HG03175 (cell line): ENCODE data around the gene CWC27.
A peak's percentile ranks its signal among the peaks of the same experiment; 100 is the strongest.

Experiments
- ATAC-seq: cut with Tn5 transposase; IDR thresholded peaks from one replicate; pipeline ENCODE4 v1.9.1; 2021; ENCODE audit warnings: mild to moderate bottlenecking, moderate library complexity; ENCODE audit not compliant: unreplicated experiment

The CWC27 gene

DNA sequence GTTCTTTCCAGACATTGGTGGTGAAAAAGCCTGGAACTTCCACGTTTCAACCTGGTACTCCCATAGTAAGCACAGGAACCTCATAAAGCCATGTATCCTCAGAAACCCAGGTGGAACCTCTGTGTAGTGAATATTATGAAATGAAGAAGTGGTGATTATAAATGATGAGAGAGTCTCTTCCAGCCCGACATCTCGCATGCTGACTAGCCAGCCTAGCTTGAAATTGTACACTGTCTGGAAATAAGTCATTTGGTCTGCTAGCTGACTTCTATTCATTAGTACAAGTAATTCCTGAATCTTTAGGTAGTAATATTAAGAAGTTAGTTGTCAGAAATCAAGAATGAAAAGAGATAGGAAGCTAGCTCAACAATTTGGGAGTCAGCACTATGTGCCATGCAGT is 203.3 kb downstream of the CWC27 start:
- no peak for ATAC-seq

GRCh38 chr5:64972591-64972990 is 203.9 kb downstream of the CWC27 start:
- ATAC-seq: no peak

GRCh38 chr5:64973215-64973614 is 204.5 kb downstream of the CWC27 start:
- ATAC-seq: no peak

DNA sequence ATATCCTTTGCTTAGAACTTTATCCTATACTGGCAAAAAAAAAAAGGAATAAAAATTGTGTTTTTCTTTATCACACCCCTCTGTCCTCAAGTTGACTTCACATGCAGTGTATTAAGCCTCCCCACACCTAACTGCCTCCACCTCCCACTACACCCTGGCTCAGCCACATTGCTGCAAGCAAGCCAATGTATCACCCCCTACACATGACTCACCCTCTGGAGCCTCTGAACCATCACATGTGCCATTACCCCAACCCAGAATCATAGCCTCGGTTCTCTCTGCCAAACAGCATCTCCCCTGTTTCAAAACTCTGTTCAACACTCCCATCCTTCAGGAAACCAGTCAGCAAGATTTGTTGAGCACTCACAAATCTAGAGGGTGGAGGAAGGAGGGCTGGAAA is 209.0 kb downstream of the CWC27 start:
- no peak for ATAC-seq

GRCh38 chr5:64978546-64978945 is 209.8 kb downstream of the CWC27 start:
- no peak for ATAC-seq

DNA sequence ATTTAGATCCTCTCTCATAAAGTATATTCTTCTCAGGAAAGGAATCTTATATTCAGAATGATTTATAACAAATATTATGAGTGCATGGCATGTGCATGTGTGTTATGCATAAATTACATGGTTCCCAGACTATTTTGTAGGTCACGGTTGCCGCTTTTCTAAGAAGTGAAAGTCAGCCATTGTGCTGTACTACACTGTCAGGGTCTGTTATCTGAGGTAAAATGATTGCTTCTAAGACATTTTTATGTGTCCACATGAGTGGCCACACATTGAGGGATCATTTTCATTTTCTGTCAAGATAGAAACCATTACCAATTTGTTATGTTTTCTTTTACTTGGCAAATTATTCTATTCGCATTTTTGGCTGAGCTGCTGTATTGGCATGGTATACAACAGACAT is 210.8 kb downstream of the CWC27 start:
- no peak for ATAC-seq

- ATAC-seq: no peak
Observed at GRCh38 chr5:64980176-64980575, 211.4 kb downstream of the CWC27 start.

DNA sequence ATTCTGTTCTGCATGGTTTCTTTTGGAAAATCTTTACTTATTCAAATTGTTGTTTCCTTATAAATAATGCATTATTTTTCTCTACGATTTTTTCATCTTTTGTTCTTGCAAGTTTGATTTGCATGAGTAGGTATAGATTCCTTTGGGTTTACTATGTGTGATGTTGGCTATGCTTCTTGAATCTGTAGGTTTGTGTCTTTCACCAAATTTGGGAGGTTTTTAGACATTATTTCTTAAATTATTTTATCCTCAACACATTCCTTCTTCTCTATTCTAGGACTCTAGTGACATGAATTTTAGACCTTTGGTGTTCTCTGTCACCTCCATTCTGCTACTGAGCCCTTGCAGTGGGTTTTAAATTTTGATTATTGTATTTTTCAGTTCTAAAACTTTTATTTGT is 219.0 kb downstream of the CWC27 start:
- no peak for ATAC-seq

GRCh38 chr5:65009207-65009606 is 240.5 kb downstream of the CWC27 start:
- ATAC-seq: no peak

- no peak for ATAC-seq
Observed at GRCh38 chr5:65010841-65011240, 242.1 kb downstream of the CWC27 start.

GRCh38 chr5:65012301-65012892 is 243.7 kb downstream of the CWC27 start:
- ATAC-seq: no peak

DNA sequence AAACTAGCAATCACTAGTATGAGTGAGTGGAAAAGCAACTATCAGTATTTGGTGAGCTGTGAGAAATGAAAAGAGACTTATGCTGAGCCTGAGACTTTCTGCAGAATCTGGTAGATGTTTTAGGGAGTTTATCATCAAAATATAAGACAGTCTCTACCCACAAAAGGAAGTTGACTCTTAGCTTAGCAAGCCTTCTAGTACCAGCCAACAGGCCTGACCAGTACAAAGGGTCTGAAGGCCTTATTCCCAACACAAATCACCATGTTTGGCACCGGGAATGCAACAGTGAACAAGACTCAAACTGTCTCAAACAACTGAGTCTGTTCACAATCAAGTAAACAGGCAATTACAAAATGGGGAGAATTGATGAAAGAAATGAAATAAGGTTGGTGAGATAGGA is 244.4 kb downstream of the CWC27 start:
- ATAC-seq: no peak

DNA sequence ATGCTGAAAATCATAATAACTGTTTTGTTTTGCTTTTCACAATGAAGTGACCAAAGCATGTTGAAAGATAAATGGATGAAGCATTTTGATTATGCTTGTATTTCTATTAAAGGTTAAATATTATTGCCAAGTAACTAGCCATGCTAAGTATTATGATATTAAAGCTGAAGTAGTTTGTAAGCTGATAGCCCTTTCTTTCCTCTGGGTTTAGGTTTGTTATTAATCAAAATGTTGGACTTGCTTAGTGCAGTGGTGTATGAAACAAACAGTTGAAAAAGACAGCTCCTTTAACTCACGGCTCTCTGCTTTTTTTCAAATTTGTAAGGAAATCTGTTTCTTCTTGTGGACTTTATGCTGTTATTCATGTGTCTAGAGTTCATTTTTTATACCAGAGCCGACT is 246.0 kb downstream of the CWC27 start:
- no peak for ATAC-seq

GRCh38 chr5:65015767-65016166 is 247.0 kb downstream of the CWC27 start:
- ATAC-seq: no peak

GRCh38 chr5:65017636-65018035 is 248.9 kb downstream of the CWC27 start:
- ATAC-seq: no peak

- ATAC-seq: no peak
Observed at GRCh38 chr5:65018763-65019162, 250.0 kb downstream of the CWC27 start.

GRCh38 chr5:65020492-65020891 is 251.8 kb downstream of the CWC27 start:
- ATAC-seq: no peak

GRCh38 chr5:65021527-65022226 is 252.9 kb downstream of the CWC27 start:
- peak; percentile 60 for ATAC-seq

- ATAC-seq: no peak
Observed at GRCh38 chr5:65022932-65023331, 254.2 kb downstream of the CWC27 start.

DNA sequence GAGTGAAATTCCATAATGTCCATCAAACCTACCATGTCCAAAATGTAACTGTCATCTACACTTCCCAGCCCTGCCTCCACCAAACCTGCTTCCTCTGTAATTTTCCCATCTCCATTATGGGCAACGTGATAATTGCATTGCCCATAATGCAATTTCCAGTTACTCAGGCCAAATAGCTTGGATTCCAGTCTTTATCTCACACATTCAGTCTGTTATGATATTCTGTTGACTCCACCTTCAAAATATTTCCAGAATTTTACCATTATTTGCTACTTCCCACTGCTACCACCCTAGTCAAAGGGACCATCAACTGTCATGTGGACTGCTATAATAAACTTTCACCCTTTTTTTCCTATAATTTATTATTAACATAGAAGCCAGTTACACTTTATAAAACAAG is 256.0 kb downstream of the CWC27 start:
- ATAC-seq: no peak

DNA sequence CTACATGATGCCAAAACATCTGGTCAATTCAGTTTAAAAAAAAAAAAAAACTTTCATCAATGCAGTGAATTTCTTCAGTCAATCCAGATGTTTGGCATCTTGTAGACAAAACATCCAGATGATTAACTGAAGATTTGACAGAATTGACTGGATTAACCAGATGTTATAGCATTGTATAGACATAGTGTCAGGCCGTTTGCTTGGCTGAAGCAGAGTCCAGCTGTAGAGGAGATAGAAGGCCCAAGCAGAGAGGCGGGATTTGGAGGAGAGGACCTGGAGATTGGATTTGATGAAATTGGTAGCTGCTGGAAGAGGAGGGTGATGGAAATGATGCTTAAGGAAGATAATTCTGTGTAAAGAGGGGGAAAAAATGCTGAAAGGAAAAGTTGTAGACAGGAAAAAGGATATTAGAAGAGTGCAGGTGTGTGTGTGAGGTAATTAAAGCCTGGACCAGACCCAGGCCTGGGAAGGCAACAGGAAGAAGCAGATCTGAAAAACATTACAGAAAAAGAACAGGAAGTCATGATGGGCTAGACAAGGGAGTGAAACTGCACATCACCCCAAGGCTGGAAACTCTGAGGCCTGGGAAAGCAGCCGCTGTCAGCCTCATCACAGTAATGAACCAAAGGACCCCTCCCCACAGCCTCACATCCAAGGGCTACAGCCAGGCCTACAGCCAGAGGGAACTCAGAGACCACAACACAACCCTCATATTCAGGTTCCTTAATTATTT is 258.3 kb downstream of the CWC27 start:
- ATAC-seq: no peak

DNA sequence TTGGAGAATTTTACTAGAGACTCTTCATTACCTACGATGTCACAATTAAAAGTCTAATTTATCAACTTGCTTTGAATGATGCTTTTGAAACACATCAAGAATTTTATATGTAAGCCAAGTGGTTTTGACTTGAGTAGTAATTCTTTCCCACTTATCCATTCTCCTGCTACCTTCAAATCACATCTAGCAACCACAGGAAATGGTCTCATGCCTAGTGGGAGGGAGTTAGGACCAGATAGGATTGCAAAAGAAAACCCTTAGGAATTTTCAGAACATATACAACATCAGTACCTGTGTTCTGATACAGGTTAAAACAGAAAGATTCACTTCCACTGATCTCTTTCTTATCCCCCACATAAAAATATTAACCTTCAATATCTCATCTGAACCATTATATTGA is 260.4 kb downstream of the CWC27 start:
- ATAC-seq: no peak
